Stimulated activated CD4-positive, alpha-beta T cell treated with anti-CD3 and anti-CD28 coated beads, Interleukin-15, amount 100 ng/mL, for 1 hour (primary cell): Measurements from ENCODE around the gene FSTL3.

Source experiments
- DNase-seq, 2 donors: peaks; one replicate each; pipeline ENCODE4 v3.0.0-alpha.2; 2020; ENCODE audit warnings: low read depth in 1 of 2, low spot score in 1 of 2

The FSTL3 gene

GRCh38 chr19:732148-733069 lies 56.2 kb downstream of the FSTL3 start:
- DNase-seq = no peak
